Measurements from ENCODE around the gene TREM1.
"Not testable (repeated sequence)": the region's sequence is repeated elsewhere in the genome, so short reads cannot be mapped to it uniquely, and the experiment has no call there.

The TREM1 gene

DNA sequence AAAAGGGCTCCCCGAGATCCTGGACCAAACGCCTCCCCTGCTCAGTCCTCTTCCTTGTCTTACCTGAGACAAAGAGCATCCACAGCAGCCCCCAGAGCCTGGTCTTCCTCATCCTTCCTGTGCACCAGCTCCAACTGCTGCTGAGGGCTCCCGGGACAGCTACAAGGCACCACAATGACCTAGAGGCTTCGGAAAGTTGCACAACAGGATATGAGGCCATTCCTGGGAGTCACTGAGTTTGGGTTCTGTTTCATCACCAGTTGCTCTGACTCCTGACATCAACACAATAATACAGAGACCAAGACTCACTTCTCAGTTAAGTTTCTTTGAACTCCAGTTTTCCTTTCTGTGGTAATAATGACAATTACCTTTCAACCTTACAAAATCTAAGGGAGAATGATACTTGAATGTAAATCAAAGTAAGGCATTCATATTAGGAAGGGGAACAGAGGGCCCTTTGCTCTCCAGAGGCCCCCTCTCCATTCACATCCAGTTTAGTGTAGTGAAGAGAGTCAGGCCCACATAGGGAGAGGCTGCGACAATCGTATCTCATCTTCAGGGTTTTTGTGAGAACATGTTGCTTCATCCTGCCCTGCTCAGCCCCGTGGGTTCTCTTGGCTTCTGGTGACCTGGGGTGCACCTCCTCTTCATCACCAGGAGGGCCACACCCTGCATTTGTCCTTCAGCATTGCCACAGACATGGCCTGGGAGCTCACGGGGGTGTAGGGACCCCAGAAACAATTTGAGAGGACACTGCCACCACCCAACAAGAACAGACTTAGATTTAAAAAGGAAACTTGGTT, at the start of gene TREM1:
Gene TREM1 (minus strand): TSS at position 139 of the 803 bp plus-strand sequence. CDS start 27 bp downstream, at position 112.
- no peak for DNase-seq

DNA sequence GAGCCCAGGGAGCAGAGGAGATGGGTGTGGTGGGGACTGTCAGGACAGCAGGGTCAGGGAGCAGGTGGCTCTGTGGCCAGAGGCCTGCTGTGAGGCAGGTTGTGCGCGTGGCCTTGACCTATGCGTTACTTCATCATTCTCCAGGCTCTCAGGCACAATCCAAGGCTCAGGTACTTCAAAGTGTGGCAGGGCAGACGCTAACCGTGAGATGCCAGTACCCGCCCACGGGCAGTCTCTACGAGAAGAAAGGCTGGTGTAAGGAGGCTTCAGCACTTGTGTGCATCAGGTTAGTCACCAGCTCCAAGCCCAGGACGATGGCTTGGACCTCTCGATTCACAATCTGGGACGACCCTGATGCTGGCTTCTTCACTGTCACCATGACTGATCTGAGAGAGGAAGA, 49.5 kb upstream of the TREM1 start:
- peak; percentile 37 for DNase-seq

DNA sequence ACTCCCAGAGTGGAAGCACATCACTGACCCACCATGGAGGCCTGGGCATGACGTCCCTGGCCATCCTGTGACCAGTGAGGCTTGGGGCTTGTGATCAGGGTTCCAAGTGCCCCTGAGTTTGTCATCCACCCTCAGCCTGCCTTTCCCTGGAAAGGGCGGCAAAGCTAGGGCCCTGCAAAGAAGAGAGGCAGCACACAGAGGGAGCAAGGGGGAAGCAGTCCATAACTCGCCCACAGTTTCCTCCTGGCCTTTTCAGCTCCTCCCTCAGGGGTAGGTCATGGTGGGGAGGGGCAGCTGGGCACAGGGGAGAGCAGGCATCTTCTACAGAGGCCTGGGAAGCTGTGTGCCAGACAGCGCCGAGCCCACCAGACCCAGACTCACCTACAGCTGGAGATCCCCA, 48.8 kb upstream of the TREM1 start, which contains the start of gene NCR2:
Gene NCR2 (plus strand): TSS at position 313 of the 400 bp plus-strand sequence. CDS start 269 bp downstream, outside the sequence.
- no peak for DNase-seq

DNA sequence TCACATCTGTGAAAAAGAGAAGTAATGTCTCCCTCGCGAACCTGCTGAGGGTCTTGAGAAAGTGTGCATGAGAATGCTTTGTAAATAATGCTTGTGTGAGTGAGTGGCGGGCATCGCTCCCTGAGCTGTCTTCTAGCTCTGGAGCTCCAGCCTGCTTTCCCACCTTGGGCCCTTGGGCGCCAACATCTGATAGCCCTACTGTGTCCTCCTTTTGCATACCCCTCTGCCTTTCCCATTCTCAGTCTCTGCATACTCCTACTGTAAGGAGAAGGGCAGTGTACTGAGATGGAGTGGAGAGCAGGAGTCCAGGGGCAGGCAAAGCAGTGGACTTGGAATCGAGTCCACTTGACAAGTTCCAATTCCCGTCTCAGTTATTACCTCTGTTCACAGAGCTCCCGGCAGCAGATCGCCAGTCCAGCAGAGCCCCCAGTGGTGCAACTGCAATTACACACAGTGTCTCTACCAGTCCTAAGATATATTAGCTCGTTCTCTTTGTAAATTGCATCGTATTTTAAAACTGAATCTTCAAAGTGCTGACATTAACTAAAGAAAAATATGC, 48.1 kb upstream of the TREM1 start:
- DNase-seq = peak; percentile 17

DNA sequence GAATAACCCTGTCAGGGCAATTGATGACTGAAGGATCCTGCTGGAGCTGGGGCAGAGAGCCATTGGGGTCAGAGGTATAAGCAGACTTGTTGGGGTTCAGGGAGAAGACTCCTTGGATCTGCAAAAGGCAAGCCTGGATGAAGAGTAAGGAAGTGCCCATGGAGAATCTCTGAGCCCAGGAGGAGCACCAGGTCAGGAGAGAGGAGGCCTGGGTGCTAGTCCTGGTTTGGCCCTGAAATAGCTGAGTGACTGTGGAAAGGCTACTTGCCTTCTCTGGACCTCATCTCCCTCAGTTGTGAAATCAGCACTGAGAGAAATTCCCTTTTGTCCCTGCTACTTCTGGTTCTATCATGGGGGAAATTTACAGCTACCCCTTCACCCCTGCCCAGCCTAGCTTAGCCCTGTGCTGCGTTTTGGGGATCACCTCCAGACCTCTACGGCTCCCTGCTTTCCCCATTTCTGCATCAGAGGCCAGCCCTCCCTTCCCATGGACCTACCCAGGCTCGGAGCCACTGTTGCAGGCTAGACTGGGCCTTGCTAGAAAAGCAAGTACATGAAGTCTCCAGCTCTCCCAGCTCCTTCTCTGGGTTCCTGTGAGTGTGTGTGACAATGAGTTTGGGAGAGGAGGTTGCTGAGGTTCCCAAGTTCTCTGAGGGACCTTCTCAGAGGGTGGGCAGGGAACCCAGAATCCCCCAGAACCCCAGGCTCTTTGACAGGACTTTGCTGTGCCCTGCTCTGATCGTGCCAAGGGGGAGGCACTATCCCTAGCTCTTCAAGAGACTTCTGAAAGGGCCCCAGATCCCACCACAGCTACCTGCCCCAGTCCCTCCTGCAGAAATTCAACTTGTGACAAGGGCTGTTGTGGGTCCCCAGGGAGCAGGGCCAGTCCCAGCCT, 46.6 kb upstream of the TREM1 start:
- DNase-seq = no peak

DNA sequence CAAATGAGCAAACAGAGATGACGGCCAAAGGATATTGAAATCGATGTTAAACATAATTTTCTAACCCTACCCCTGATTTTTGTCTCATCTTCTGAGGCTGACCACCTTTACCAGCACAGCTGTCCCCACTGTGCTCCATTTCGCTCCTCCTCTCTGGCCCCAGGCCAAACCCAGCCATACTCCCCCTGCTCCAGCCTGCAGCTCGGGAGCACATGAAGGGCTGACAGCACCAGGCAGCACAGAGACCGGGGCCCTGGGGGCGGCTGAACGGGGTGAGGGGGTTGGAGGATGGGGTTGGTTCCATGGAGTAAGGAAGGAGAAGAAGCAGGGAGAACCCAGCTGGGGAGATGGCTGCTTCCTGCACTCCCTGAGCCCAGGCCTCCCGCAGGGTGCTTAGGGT, 45.8 kb upstream of the TREM1 start:
- DNase-seq = no peak

DNA sequence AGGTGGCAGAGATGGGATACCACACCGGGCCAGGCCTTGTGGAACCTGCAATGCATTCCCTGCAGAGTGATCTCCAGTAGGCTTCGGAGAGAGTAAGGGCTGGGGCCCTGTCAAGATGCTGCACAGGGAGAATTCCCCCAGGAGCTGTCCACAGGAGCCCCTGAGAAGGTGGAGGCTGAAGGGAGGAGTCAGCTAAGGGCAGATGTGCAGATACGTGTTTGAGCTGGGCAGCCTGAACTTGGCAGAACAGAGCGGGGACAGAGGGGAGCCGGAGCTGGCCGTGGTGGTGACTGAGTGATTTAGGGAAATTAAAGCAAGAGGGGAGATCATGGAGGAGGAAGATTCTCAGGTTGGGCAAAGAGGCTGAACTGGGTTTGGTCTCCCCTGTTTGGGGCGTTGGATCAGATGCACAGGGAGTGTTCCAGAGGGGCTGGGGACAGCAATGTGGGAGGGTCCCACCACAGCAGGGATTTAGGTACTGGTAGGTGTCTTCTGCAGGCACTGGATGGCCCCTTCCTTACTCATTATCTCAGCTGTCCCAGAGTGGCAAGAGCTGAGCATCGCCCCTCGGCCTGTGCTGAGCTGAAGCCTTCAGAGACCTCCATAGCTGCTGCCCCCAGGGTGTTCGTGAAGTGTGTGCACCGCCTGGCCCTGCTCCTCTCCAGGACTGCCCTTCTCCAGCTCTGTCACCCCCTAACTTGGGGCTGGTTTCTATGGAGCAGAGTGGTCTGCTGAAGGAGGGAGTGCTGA, 45.1 kb upstream of the TREM1 start:
- DNase-seq = no peak

DNA sequence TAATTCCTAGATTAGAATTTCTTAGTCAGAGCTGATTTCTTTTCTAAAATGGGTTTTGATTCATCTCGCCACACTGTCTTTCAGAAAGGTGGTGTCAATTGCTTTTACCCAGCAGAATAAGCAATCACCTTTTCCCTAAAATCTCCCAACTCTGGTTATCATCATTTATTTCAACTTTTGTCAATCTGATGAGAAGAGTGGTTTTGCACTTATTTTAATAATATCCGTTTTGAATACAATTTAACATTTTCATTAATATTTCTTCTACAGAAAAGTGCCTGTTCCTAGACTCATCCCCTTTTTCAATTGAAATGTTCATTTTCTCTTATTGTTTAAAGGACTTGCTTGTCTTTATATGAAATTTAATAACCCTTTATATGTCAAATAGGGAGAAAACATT, 40.7 kb upstream of the TREM1 start:
- no peak for DNase-seq

DNA sequence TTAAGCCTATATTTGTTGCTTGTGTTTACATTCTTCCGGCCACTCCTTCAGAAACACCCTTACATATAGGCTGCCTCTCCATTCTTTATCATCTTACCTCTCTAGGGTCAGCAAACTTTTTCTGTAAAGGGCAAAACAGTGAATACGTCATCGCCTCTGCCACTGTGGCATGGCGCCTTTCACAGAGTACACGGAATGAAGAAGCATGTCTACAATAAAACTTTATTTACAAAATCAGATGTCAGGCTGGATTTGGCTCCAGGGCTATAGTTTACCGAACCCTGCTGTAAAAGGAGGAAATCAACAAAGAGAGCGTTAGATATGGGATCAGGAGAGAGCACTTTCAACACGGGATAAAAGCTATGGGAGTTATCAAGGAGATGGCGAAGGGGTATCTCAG, 39.6 kb upstream of the TREM1 start:
- no peak for DNase-seq

DNA sequence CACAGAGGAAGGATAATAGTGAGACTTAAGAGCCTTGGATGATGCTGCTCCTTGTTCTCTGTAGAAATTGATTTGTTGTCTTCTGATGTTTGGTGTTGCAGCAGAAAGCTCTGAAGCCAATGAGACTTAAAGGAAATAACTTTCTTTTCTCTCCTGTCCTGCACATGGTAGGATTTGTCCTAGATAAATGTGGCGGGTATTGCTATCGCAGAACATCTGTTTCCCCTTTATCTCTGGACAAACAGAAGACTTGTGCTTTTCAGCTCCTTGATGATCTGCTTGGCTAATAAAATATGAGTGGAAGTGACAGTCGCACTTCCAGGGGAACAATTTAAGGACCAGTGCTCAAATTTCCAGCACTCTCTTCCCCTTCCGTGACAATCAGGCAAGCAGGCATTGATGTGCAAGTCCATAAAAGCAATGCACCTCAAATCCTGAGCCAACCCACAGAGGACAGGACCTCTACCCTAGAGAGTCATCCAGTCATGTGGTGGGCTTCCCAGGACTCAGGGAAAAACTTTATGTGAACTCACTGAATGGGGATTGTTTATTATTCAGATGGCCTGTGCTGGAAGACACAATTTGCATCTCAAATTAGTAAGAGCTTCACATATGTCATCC, 39.1 kb upstream of the TREM1 start:
- no peak for DNase-seq

DNA sequence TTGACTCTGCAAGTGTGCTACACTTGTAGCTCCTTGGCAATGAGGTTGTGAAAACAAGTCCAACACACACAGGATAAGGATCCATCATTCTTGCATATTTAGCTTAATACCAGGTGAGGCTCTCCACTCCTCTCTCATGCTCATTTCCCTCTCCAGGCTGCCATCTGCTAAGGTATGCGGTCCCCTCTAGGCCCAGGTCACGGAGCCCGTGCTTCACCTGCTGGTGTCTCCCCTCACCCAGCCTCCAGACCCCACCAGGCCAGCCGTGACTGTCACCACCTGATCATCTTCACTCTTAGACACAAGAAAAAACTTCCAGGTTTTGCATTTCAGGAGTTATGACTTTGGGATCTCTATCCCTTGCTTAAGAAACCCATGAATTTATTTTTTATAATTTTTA, 34.7 kb upstream of the TREM1 start:
- DNase-seq = no peak

DNA sequence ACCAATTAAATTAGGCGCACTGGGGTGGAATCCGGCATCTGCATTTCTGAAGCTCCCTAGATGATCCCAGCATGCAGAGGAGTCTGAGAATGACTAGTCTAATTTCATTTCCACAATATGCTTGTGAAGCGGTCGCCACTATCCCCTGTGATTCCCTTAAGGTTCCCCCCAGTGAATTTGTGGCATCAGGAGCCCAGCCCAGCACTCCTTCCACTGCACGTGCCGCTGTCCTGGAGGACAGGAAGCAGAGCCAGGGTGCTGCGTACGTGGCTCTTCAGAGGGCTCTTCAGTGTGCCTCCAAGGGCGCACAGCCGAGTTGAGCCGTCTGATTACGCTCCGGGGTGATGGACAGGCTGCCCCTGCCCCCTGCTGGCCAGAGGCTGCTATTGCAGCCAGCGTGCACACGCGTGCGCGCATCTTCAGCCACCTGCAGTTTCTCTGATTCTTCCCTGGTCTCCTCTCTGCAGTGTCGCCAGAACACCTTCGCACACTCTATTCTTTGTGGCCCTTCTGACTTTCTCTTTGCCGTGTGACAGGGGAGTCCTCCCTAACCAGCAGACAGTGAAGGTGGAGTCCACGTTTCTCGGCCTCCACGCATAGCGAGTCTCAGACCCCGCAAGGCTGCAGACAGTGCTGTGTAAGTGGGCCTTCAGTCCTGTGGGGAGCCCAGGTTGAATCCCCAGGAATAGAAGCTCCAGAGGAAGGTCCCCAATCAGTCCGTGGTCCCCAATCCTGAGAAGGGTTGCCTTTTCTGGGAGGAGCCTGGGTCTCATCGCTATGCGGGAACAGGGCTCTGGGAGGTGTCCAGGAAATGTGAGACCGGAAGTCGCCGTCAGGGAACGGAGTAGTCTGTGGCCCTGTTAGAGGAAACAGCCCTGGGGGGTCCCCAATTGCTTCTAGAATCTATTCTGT, 32.4 kb upstream of the TREM1 start:
- peak; percentile 91 for DNase-seq

DNA sequence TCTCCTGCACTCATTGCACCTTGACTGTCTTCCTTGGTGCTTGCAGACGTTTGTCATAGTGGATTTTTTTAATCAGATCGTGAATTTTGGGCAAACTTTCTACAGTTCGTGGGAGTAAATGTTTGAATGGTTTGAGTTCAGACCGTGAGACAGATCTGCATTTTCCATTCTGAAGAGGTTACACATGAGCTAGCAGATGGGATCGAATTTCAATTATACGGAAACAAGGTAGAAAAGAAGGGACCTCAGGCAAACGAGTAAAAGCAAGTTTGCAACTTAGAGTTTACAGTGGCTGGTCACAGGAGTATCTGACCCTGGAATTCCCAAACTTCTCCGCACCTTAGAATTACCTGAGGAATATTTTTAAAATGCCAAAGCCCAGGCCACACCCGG, 31.8 kb upstream of the TREM1 start:
- DNase-seq = no peak

DNA sequence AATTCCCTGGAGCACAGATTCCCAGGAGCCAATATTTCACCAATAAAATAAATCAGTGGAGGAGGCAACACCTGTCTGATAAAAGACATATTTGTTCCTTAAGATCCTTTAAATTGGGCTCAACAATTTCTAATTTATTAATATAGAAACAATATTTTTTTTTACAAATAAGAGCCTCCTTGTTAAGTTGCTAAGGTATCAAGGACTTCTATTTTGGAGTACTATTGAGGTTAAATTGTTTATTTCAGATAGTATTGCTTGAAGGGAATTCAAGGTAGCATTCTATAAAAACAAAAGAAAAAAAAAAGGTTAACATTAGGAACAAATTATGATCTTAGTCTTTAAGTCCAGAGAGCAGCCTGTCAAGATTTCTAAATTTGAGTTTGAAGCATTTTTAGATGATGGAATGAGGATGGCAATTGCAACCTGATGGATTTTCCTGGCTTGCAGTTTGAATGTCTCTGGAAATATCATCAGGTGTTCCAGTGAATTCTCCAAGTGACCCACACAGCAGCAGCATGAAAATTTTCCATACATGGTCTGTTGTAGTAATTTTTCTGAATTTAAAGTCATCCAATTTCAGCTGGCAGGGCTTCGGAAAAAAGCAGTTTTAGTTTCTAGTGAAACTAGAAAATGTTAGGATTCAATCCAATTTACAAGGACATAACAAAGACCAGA, 29.6 kb upstream of the TREM1 start:
- DNase-seq = no peak

DNA sequence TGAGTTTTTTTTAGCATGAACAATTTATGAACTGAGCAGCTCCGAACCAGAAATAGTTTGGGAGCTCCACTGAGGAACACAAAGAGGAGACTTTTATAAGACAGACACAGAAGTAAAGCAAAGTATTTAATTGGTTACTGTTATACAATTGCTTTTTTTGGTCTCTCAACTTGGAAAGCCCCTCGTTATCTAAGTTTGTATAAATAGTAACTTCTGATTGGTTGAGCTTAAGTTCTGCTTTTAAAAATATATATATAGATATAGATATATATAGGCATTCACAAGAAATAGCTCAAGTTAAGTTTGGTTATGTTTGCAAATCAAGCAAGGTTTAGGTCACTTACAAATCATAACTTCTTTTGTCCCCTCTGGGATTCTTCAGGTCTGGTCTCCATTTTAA, 28.7 kb upstream of the TREM1 start:
- no peak for DNase-seq

DNA sequence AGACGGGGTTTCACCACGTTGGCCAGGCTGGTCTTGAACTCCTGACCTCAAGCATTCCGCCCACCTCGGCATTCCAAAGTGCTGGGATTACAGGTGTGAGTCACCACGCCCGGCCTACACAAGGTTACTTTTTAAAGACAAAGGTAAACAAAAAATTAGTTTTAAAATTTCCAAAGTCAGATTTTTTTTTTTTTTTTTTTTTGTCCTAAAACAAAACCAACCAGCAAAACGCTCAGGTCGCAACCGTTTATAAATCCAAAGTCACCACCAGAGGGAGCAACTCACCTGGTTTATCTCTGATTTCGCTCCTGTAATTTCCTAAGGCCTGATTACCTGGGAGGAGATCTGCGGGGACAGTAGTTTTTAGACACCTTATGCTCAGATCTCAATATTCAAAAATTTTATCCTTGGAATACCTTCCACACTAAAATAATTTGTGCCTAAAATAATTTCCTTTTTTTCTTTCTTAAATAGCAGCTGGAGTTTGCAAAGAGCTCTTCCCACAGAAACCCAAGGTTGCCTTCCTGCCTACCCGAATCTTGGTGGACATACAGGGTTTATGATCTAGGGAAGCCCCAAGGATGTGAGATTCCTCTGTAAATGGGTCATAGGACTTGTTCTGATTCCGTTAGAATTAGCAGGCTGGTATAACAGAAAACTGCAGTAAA, 19.8 kb upstream of the TREM1 start:
- peak; percentile 74 for DNase-seq

DNA sequence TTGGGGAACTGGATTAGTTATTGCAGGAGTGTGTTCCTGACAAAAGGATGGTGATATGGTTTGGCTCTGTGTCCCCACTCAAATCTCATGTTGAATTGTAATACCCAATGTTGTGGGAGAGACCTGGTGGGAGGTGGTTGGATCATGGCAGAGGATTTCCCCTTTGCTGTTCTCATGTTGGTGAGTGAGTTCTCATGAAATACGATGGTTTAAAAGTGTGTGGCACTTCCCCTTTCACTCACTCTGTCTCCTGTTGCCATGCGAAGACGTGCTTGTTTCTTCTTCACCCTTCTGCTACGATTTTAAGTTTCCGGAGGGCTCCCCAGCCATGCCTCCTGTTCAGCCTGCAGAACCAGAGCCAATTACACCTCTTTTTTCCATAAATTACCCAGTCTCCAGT, 16.2 kb upstream of the TREM1 start:
- no peak for DNase-seq

DNA sequence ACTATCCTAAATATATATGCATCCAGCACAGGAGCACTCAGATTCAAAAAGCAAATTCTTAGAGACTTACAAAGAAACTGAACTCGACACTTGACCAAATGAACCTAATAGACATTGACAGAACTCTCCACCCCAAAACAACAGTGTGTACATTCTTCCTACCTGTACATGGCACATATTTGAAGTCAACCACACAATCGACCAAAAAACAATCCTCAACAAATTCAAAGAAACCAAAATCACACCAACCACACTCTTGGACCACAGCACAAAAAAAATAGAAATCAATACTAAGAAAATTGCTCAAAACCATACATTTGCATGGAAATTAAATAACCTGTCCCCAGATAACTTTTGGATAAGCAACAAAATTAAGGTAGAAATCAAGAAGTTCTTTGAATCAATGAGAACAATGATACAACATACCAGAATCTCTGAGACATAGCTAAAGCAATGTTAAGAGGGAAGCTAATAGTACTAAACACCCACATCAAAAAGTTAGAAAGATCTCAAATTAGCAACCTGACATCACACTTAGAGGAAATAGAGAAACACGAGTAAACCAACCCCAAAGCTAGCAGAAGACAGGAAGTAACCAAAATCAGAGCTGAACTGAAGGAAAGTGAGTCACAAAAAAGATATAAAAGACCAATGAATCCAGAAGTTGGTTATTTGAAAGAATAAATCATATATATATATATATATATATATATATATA, 12.5 kb upstream of the TREM1 start:
- no peak for DNase-seq

DNA sequence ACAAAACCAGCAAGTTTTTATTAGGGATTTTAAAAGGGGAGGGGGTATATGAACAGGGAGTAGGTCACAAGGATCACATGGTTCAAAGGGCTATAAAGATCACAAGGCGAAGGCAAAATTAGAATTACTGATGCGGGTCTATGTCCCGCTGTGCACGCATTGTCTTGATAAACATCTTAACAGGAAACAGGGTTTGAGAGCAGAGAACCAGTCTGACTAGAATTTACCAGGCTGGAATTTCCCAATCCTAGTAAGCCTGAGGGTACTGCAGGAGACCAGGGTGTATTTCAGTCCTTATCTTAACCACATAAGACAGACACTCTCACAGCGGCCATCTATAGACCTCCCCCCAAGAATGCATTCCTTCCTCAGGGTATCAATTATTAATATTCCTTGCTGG, 10.8 kb upstream of the TREM1 start:
- not testable (repeated sequence) for DNase-seq
